Kidney (tissue), 14 donors: ENCODE results near the gene AGBL4. TPM values are rescaled to one million over a fixed set of nuclear protein-coding genes. Genes with fewer than 3 reads are reported as not detected.

Experiments used
- DNase-seq, 5 donors: peaks; one replicate each; pipeline ENCODE4 v3.0.0-alpha.2; 2013 to 2020
- FAIRE-seq: peaks from 2 replicates; lab custom pipeline; 2012; peaks lifted over from hg19 to GRCh38; lab: Jason Lieb, UNC
- H3K27ac ChIP-seq, 2 donors: one replicate each; pipeline ENCODE4 v1.7.0; 2013; ENCODE audit warnings: low read depth in 2 of 2, low read length in 2 of 2, inconsistent platforms in 1 of 2
- H3K27me3 ChIP-seq: one replicate; pipeline ENCODE4 v1.7.1; 2013; ENCODE audit warnings: low read length, inconsistent platforms; ENCODE audit not compliant: control insufficient read depth, insufficient read depth
- H3K36me3 ChIP-seq, 3 donors: one replicate each; pipeline versions ENCODE4 v1.7.0 to v1.7.1; 2013; ENCODE audit warnings: low read length in 3 of 3, control low read depth in 1 of 3, inconsistent platforms in 1 of 3; ENCODE audit not compliant: insufficient read depth in 3 of 3, control insufficient read depth in 2 of 3
- H3K4me1 ChIP-seq, 3 donors: one replicate each; pipeline versions ENCODE4 v1.7.0 to v1.7.1; 2013; ENCODE audit warnings: low read length in 3 of 3, inconsistent platforms in 1 of 3, low read depth in 1 of 3; ENCODE audit not compliant: control insufficient read depth in 2 of 3, insufficient read depth in 2 of 3
- H3K4me3 ChIP-seq, 3 donors: one replicate each; pipeline versions ENCODE4 v1.7.0 to v1.8.1; 2013; ENCODE audit warnings: low read length in 3 of 3, control low read depth in 1 of 3, inconsistent platforms in 1 of 3
- H3K9ac ChIP-seq, 3 donors: one replicate each; pipeline versions ENCODE4 v1.7.0 to v1.7.1; 2013; ENCODE audit warnings: low read length in 3 of 3, control low read depth in 1 of 3, inconsistent platforms in 1 of 3
- H3K9me3 ChIP-seq, 3 donors: one replicate each; pipeline versions ENCODE4 v1.7.0 to v1.7.1; 2013; ENCODE audit warnings: low read length in 3 of 3, control low read depth in 1 of 3, inconsistent platforms in 1 of 3; ENCODE audit not compliant: control insufficient read depth in 2 of 3, insufficient read depth in 1 of 3
- CTCF ChIP-seq: IDR thresholded peaks from 3 replicates; pipeline ENCODE4 v1.5.1; 2012; ENCODE audit warnings: mild to moderate bottlenecking, moderate library complexity, borderline replicate concordance; ENCODE audit not compliant: insufficient read depth; ENCODE audit errors: extremely low read depth
- intact Hi-C: fragments of 100-400 bp; cut with DNase I; formaldehyde crosslinking; loops from one replicate; pipeline ENCODE4 v1.11.1; 2022
- polyA plus RNA-seq: library from polyadenylated mRNA; stranded (reverse); fragments of 350-450 nt; fragmentation: Illumina TruSeq; extraction: RNeasy Lipid Tissue Mini Kit (QIAGEN cat#74804); gene quantifications from one replicate; pipeline ENCODE4 v1.2.3, GENCODE V29; 2014; ENCODE audit warnings: low read depth, low replicate concordance; ENCODE audit not compliant: insufficient read depth
- total RNA-seq: library from RNA; stranded (reverse); fragmentation: NEBNext Ultra II Directional; extraction: Animal tissue kit (Norgen Biotek cat#: 25700); gene quantifications from one replicate; pipeline ENCODE4 v1.2.1, GENCODE V29; 2021
- donor health status: control.
- donor health status: control.
- donor health status: control.
- donor health status: control.
- donor health status: control.
- donor health status: DM: yes; HTN: yes; CAD: no.
- donor health status: Normal renal cell carcinoma (clear cell type).

AGBL4 gene
- total and polyA plus RNA-seq, 2 donors from 2014 or later, result 1.5 to 2.7 TPM

GRCh38 chr1:48943826-48944225 lies 1079.9 kb downstream of the AGBL4 start:
- TF ChIP-seq CTCF, result no peak
- DNase-seq (no peak), FAIRE-seq (no peak)
- no peaks in the 10 kb centered on the region for H3K27me3 ChIP-seq
- H3K27ac ChIP-seq, result no peak overlapping the region
- intact Hi-C loops, result no loop called here
- H3K36me3 ChIP-seq, result no peaks in the 10 kb centered on the region
- H3K4me1 ChIP-seq, result no peaks in the 10 kb centered on the region
- H3K9me3 ChIP-seq, result no peaks in the 10 kb centered on the region
- no peak overlapping the region for H3K4me3 ChIP-seq
- H3K9ac ChIP-seq, result no peak overlapping the region

- Histone ChIP-seq H3K27me3 (no peaks in the 10 kb centered on the region), H3K27ac (no peak overlapping the region), H3K36me3 (no peaks in the 10 kb centered on the region), H3K9me3 (no peaks in the 10 kb centered on the region), H3K4me3 (no peak overlapping the region), H3K9ac (no peak overlapping the region), H3K4me1 (no peaks in the 10 kb centered on the region)
- TF ChIP-seq CTCF, result no peak
- FAIRE-seq, result no peak
- intact Hi-C loops, result no loop called here
- no peak for DNase-seq
Measured at GRCh38 chr1:48943393-48943792, 1080.4 kb downstream of the AGBL4 start.

- intact Hi-C loops, result no loop called here
- Histone ChIP-seq H3K4me1 (no peaks in the 10 kb centered on the region), H3K9me3 (no peaks in the 10 kb centered on the region), H3K9ac (no peak overlapping the region), H3K27me3 (no peaks in the 10 kb centered on the region), H3K4me3 (no peak overlapping the region), H3K27ac (no peak overlapping the region), H3K36me3 (no peaks in the 10 kb centered on the region)
- peak; percentile 12 for TF ChIP-seq CTCF
- FAIRE-seq (no peak), DNase-seq (no peak)
Measured at GRCh38 chr1:48940962-48941732, 1082.6 kb downstream of the AGBL4 start.

- no peak overlapping the region for H3K4me3 ChIP-seq
- H3K9me3 ChIP-seq, result no peaks in the 10 kb centered on the region
- FAIRE-seq (no peak), DNase-seq (no peak)
- H3K4me1 ChIP-seq, result no peaks in the 10 kb centered on the region
- no peaks in the 10 kb centered on the region for H3K27me3 ChIP-seq
- intact Hi-C loops, result no loop called here
- H3K27ac ChIP-seq, result no peak overlapping the region
- no peaks in the 10 kb centered on the region for H3K36me3 ChIP-seq
- H3K9ac ChIP-seq, result no peak overlapping the region
- TF ChIP-seq CTCF, result no peak
Measured at GRCh38 chr1:48940354-48940753, 1083.4 kb downstream of the AGBL4 start.
